ENCODE measurements around the gene CD37. TPM values are rescaled to one million over a fixed set of nuclear protein-coding genes. Genes with fewer than 3 reads are reported as not detected.
A peak's percentile ranks its signal among the peaks of the same experiment; 100 is the strongest.

The CD37 gene
- total and polyA plus RNA-seq, 2 experiments from 2014 or later: 106 TPM; not detected in 1

- Histone ChIP-seq H3K36me3 (ENCODE audit: insufficient read depth) (peaks cover 15% of the 10 kb centered on the region; the same call in 1 of the 2 replicates), H3K9me2 (ENCODE audit: insufficient read depth) (no peaks in the 10 kb centered on the region), H3K4me3 (peak within 1 kb of the TSS; percentile 99), H3F3A (replicated peaks; ENCODE audit: low read depth) (peaks cover 6% of the 10 kb centered on the region; the same call in 1 of the 2 replicates), H3K27me3 (ENCODE audit: insufficient read depth) (no peaks in the 10 kb centered on the region), H3K4me2 (peak within 1 kb of the TSS; percentile 94), H4K20me1 (replicated peaks; ENCODE audit: insufficient read depth) (no peaks in the 10 kb centered on the region; the same call in 1 of the 2 replicates), H3K4me1 (ENCODE audit: insufficient read depth) (peaks cover 5% of the 10 kb centered on the region; the same call in 1 of the 2 replicates), H3K79me2 (replicated peaks; ENCODE audit: insufficient read depth) (peaks cover 36% of the 10 kb centered on the region), H2AFZ (peak within 1 kb of the TSS; percentile 47), H3K27ac (ENCODE audit: low read depth) (peak within 1 kb of the TSS; percentile 97)
- H3K4me3 Mint-ChIP-seq: no peak within 1 kb of the TSS; the same call in 2 of the 3 replicates
- H3K27me3 Mint-ChIP-seq (ENCODE audit: insufficient read depth, low read depth, poor library complexity): peaks cover 19% of the 10 kb centered on the region
- peak within 1 kb of the TSS; percentile 98; the same call in 1 of the 2 replicates for H3K27ac Mint-ChIP-seq
- DNase-seq (ENCODE audit: low spot score) (peak; percentile 89), ATAC-seq (peak; percentile 22)
- TF ChIP-seq POLR2AphosphoS5 (IDR thresholded peaks at IDR 0.05; ENCODE audit: low read depth) (peak; percentile 83), REST (IDR thresholded peaks at IDR 0.05; ENCODE audit: unreplicated experiment) (no peak), ETS1 (IDR thresholded peaks at IDR 0.05) (peak; percentile 11; the same call in 1 of the 2 replicates), CREB1 (CRISPR knock-in tag; IDR thresholded peaks at IDR 0.05; ENCODE audit: low read depth) (no peak), NANOG (IDR thresholded peaks at IDR 0.05; ENCODE audit: borderline replicate concordance) (no peak)
- H3K36me3 Mint-ChIP-seq (ENCODE audit: low read depth): peaks cover 30% of the 10 kb centered on the region
- peaks cover 10% of the 10 kb centered on the region for H3K4me1 Mint-ChIP-seq
- H3K9me3 Mint-ChIP-seq: peaks cover 5% of the 10 kb centered on the region; the same call in 1 of the 3 replicates
Observed at GRCh38 chr19:49362048-49362928, 27.1 kb downstream of the CD37 start, which contains the start of gene TEAD2. Gene TEAD2, minus strand, starts transcription at chr19:49362416. Its CDS starts 2,341 bp downstream, at chr19:49360075.

GRCh38 chr19:49362929-49363267, 27.7 kb downstream of the CD37 start:
- Histone ChIP-seq H3K79me2 (replicated peaks; ENCODE audit: insufficient read depth) (peaks cover 36% of the 10 kb centered on the region), H3K4me1 (ENCODE audit: insufficient read depth) (peaks cover 5% of the 10 kb centered on the region; the same call in 1 of the 2 replicates), H3K4me3 (peak overlapping the region; percentile 99), H2AFZ (0 out of 2 replicates have a peak overlapping the region, but pooled peaks have one; percentile 12), H3F3A (replicated peaks; ENCODE audit: low read depth) (peaks cover 6% of the 10 kb centered on the region; the same call in 1 of the 2 replicates), H3K36me3 (ENCODE audit: insufficient read depth) (peaks cover 15% of the 10 kb centered on the region; the same call in 1 of the 2 replicates), H3K27me3 (ENCODE audit: insufficient read depth) (no peaks in the 10 kb centered on the region), H3K9me2 (ENCODE audit: insufficient read depth) (no peaks in the 10 kb centered on the region), H3K27ac (ENCODE audit: low read depth) (peak overlapping the region; percentile 24), H4K20me1 (replicated peaks; ENCODE audit: insufficient read depth) (no peaks in the 10 kb centered on the region; the same call in 1 of the 2 replicates), H3K4me2 (peak overlapping the region; percentile 94)
- Mint-ChIP-seq H3K4me3 (no peak overlapping the region), H3K36me3 (ENCODE audit: low read depth) (peaks cover 23% of the 10 kb centered on the region), H3K27me3 (ENCODE audit: insufficient read depth, low read depth, poor library complexity) (peaks cover 18% of the 10 kb centered on the region), H3K4me1 (peaks cover 9% of the 10 kb centered on the region), H3K9me3 (peaks cover 7% of the 10 kb centered on the region; the same call in 1 of the 3 replicates), H3K27ac (no peak overlapping the region)
- DNase-seq (ENCODE audit: low spot score) (no peak), ATAC-seq (peak; percentile 3)
- TF ChIP-seq ZNF114 (CRISPR knock-in tag; IDR thresholded peaks at IDR 0.05): no peak
- TF ChIP-seq ETS1 (IDR thresholded peaks at IDR 0.05): no peak
- TF ChIP-seq POLR2AphosphoS5 (IDR thresholded peaks at IDR 0.05; ENCODE audit: low read depth): no peak
- no peak for TF ChIP-seq JUNB (IDR thresholded peaks at IDR 0.05; ENCODE audit: unreplicated experiment)
- no peak for TF ChIP-seq CTCF (conservative IDR thresholded peaks at IDR 0.05; ENCODE audit: low read depth in 2 of 2)
- no peak for TF ChIP-seq CREB1 (CRISPR knock-in tag; IDR thresholded peaks at IDR 0.05; ENCODE audit: low read depth)
- TF ChIP-seq STAT1 (IDR thresholded peaks at IDR 0.05; ENCODE audit: unreplicated experiment): no peak
- TF ChIP-seq EZH2phosphoT487 (IDR thresholded peaks at IDR 0.05; ENCODE audit: unreplicated experiment): no peak

Measured in GM23338 (cell line).